BLaER1 treated with 17β-estradiol and CSF1 and Interleukin-3, amounts not matched to agents 10 nM and 100 nM (cell line): Measurements from ENCODE around the gene KIF2C.

Experiments used
- H3K27ac ChIP-seq, 11 experiments: shearing (Covaris generic); formaldehyde crosslinking; 2 replicates each; pipeline ENCODE4 v1.8.1; 2022
- H3K27me3 ChIP-seq, 11 experiments: shearing (Covaris generic); formaldehyde crosslinking; 2 replicates each; pipeline ENCODE4 v1.8.1; 2022
- H3K36me3 ChIP-seq, 11 experiments: shearing (Covaris generic); formaldehyde crosslinking; 2 replicates each; pipeline ENCODE4 v1.8.1; 2022
- H3K4me1 ChIP-seq, 10 experiments: shearing (Covaris generic); formaldehyde crosslinking; 2 replicates each; pipeline ENCODE4 v1.8.1; 2022
- H3K4me2 ChIP-seq, 11 experiments: shearing (Covaris generic); formaldehyde crosslinking; 2 replicates each; pipeline ENCODE4 v1.8.1; 2022
- H3K4me3 ChIP-seq, 10 experiments: shearing (Covaris generic); formaldehyde crosslinking; 2 replicates each; pipeline ENCODE4 v1.8.1; 2022
- H3K9ac ChIP-seq, 11 experiments: shearing (Covaris generic); formaldehyde crosslinking; 2 replicates each; pipeline ENCODE4 v1.8.1; 2022
- H3K9me3 ChIP-seq, 11 experiments: shearing (Covaris generic); formaldehyde crosslinking; replicated peaks in 1 of 11; 2 replicates each; pipeline ENCODE4 v1.8.1; 2022
- H4K20me1 ChIP-seq, 11 experiments: shearing (Covaris generic); formaldehyde crosslinking; 2 replicates each; pipeline ENCODE4 v1.8.1; 2022
- Cebpa-rat ChIP-seq, 11 experiments: shearing (Covaris generic); IDR thresholded peaks; 2 replicates each; pipeline ENCODE4 v1.8.1; 2022

The KIF2C gene

GRCh38 chr1:44801491-44802305 is 62.1 kb downstream of the KIF2C start:
- Histone ChIP-seq H3K4me1 (peaks cover 52 to 72% (median 63%) of the 10 kb centered on the region in 10 experiments), H3K36me3 (peaks cover 46 to 50% (median 49%) of the 10 kb centered on the region in 11 experiments), H3K27me3 (no peaks in the 10 kb centered on the region), H3K9ac (peak overlapping the region; percentile 91 to 97 (median 95)), H3K9me3 (no peaks in the 10 kb centered on the region), H3K4me2 (peak overlapping the region; percentile 86 to 99 (median 91)), H3K27ac (peak overlapping the region in 8 of 11 experiments; percentile 3 to 89 (median 46); a peak in 6 of 22 replicates), H4K20me1 (peaks cover 3 to 42% (median 21%) of the 10 kb centered on the region in 11 experiments; a peak in 15 of 22 replicates), H3K4me3 (peak overlapping the region; percentile 90 to 98 (median 96))
- TF ChIP-seq Cebpa-rat (IDR thresholded peaks at IDR 0.05) = no peak

GRCh38 chr1:44802306-44803061 is 62.8 kb downstream of the KIF2C start:
- Histone ChIP-seq H3K36me3 (peaks cover 49 to 54% (median 51%) of the 10 kb centered on the region in 11 experiments), H3K4me2 (peak overlapping the region; percentile 86 to 99 (median 91)), H3K9me3 (no peaks in the 10 kb centered on the region), H3K27me3 (no peaks in the 10 kb centered on the region), H4K20me1 (peaks cover 3 to 42% (median 21%) of the 10 kb centered on the region in 11 experiments; a peak in 15 of 22 replicates), H3K9ac (peak overlapping the region; percentile 54 to 97 (median 94)), H3K4me1 (peaks cover 60 to 80% (median 71%) of the 10 kb centered on the region in 10 experiments), H3K27ac (peak overlapping the region in 9 of 11 experiments; percentile 3 to 63 (median 52); a peak in 12 of 22 replicates), H3K4me3 (peak overlapping the region; percentile 35 to 98 (median 96); a peak in 18 of 20 replicates)
- TF ChIP-seq Cebpa-rat (IDR thresholded peaks at IDR 0.05) = no peak

- no peak for TF ChIP-seq Cebpa-rat (IDR thresholded peaks at IDR 0.05)
- H3K27ac ChIP-seq = peak overlapping the region in 8 of 11 experiments; percentile 15 to 63 (median 52); a peak in 10 of 22 replicates
- no peaks in the 10 kb centered on the region for H3K9me3 ChIP-seq
- H3K4me3 ChIP-seq = peak overlapping the region in 5 of 10 experiments; percentile 90 to 97 (median 95); a peak in 8 of 20 replicates
- H3K36me3 ChIP-seq = peaks cover 49 to 54% (median 51%) of the 10 kb centered on the region in 11 experiments
- peak overlapping the region; percentile 18 to 97 (median 93); a peak in 20 of 22 replicates for H3K9ac ChIP-seq
- H3K4me1 ChIP-seq = peaks cover 65 to 84% (median 74%) of the 10 kb centered on the region in 10 experiments
- peak overlapping the region in 10 of 11 experiments; percentile 87 to 99 (median 92); a peak in 20 of 22 replicates for H3K4me2 ChIP-seq
- H3K27me3 ChIP-seq = no peaks in the 10 kb centered on the region
- peaks cover 3 to 42% (median 21%) of the 10 kb centered on the region in 11 experiments; a peak in 15 of 22 replicates for H4K20me1 ChIP-seq
Measured at GRCh38 chr1:44803062-44803311, 63.4 kb downstream of the KIF2C start.

GRCh38 chr1:44803312-44804095 is 63.9 kb downstream of the KIF2C start:
- H3K27me3 ChIP-seq = no peaks in the 10 kb centered on the region
- H4K20me1 ChIP-seq = peaks cover 3 to 42% (median 21%) of the 10 kb centered on the region in 11 experiments; a peak in 15 of 22 replicates
- TF ChIP-seq Cebpa-rat (IDR thresholded peaks at IDR 0.05) = no peak
- peaks cover 66 to 85% (median 76%) of the 10 kb centered on the region in 10 experiments for H3K4me1 ChIP-seq
- H3K4me3 ChIP-seq = peak overlapping the region in 3 of 10 experiments; percentile 92 to 97 (median 96); a peak in 6 of 20 replicates
- H3K9ac ChIP-seq = peak overlapping the region; percentile 10 to 97 (median 93); a peak in 21 of 22 replicates
- H3K27ac ChIP-seq = peak overlapping the region in 9 of 11 experiments; percentile 8 to 63 (median 52); a peak in 15 of 22 replicates
- H3K9me3 ChIP-seq = no peaks in the 10 kb centered on the region
- peak overlapping the region in 10 of 11 experiments; percentile 87 to 99 (median 92); a peak in 18 of 22 replicates for H3K4me2 ChIP-seq
- H3K36me3 ChIP-seq = peaks cover 49 to 54% (median 51%) of the 10 kb centered on the region in 11 experiments

- H3K9ac ChIP-seq = peak overlapping the region in 9 of 11 experiments; percentile 35 to 96 (median 90); a peak in 14 of 22 replicates
- no peaks in the 10 kb centered on the region for H3K27me3 ChIP-seq
- peak overlapping the region in 10 of 11 experiments; percentile 98 to 100 (median 99); a peak in 18 of 22 replicates for H3K27ac ChIP-seq
- H4K20me1 ChIP-seq = peaks cover 3 to 40% (median 21%) of the 10 kb centered on the region in 11 experiments; a peak in 15 of 22 replicates
- peak overlapping the region in 10 of 11 experiments; percentile 90 to 98 (median 91); a peak in 17 of 22 replicates for H3K4me2 ChIP-seq
- H3K36me3 ChIP-seq = peaks cover 49 to 54% (median 51%) of the 10 kb centered on the region in 11 experiments
- H3K9me3 ChIP-seq = no peaks in the 10 kb centered on the region
- H3K4me1 ChIP-seq = peaks cover 74 to 93% (median 85%) of the 10 kb centered on the region in 10 experiments
- peak overlapping the region in 2 of 10 experiments; percentile 28 to 46; a peak in 3 of 20 replicates for H3K4me3 ChIP-seq
- no peak for TF ChIP-seq Cebpa-rat (IDR thresholded peaks at IDR 0.05)
Measured at GRCh38 chr1:44805311-44806024, 65.8 kb downstream of the KIF2C start.

GRCh38 chr1:44806025-44806703 is 66.5 kb downstream of the KIF2C start:
- peaks cover 49 to 54% (median 51%) of the 10 kb centered on the region in 11 experiments for H3K36me3 ChIP-seq
- H3K9me3 ChIP-seq = no peaks in the 10 kb centered on the region
- peak overlapping the region; percentile 90 to 99 (median 92) for H3K4me2 ChIP-seq
- H3K4me1 ChIP-seq = peaks cover 78 to 97% (median 92%) of the 10 kb centered on the region in 10 experiments
- peak overlapping the region; percentile 83 to 96 (median 90) for H3K9ac ChIP-seq
- H4K20me1 ChIP-seq = peaks cover 3 to 33% (median 21%) of the 10 kb centered on the region in 11 experiments; a peak in 15 of 22 replicates
- TF ChIP-seq Cebpa-rat (IDR thresholded peaks at IDR 0.05) = no peak
- peak overlapping the region in 6 of 10 experiments; percentile 7 to 51 (median 28); a peak in 9 of 20 replicates for H3K4me3 ChIP-seq
- H3K27ac ChIP-seq = peak overlapping the region; percentile 98 to 100 (median 99)
- H3K27me3 ChIP-seq = no peaks in the 10 kb centered on the region
